PC-9 (cell line): ENCODE measurements around the gene SDCBP2.

Experiments
- CTCF ChIP-seq: fragments of 200-600 bp; sonication (generic); conservative IDR thresholded peaks from 2 replicates; pipeline ENCODE4 v1.6.1; 2017; ENCODE audit warnings: mixed run types, antibody characterized with exemption, mild to moderate bottlenecking, moderate library complexity
- EZH2 ChIP-seq: fragments of 200-600 bp; sonication (generic); IDR thresholded peaks from 2 replicates; pipeline ENCODE4 v1.8.0; 2017; ENCODE audit warnings: antibody characterized with exemption, low read depth

GRCh38 chr20:1299522-1299921, 29.4 kb downstream of the SDCBP2 start:
- peak; percentile 39; the same call in 1 of the 2 replicates for TF ChIP-seq CTCF
- no peak for TF ChIP-seq EZH2
